CD4-positive, alpha-beta T cell treated with Interleukin-21 for 1 hour (primary cell): ENCODE data around the gene ERC2.
"Not testable (repeated sequence)": the region's sequence is repeated elsewhere in the genome, so short reads cannot be mapped to it uniquely, and the experiment has no call there.

Experiments used
- DNase-seq: peaks from one replicate; pipeline ENCODE4 v3.0.0-alpha.2; 2020

Gene ERC2

GRCh38 chr3:55531321-55531720, 936.9 kb downstream of the ERC2 start:
- no peak for DNase-seq

GRCh38 chr3:55527361-55527760, 940.9 kb downstream of the ERC2 start:
- DNase-seq = no peak

- DNase-seq = no peak
These were observed 941.8 kb downstream of the ERC2 start for GRCh38 chr3:55526332-55527030.

- DNase-seq = no peak
These were observed 942.8 kb downstream of the ERC2 start for GRCh38 chr3:55525436-55525835.

GRCh38 chr3:55524565-55525244, 943.6 kb downstream of the ERC2 start:
- DNase-seq = no peak

- no peak for DNase-seq
These were observed 944.8 kb downstream of the ERC2 start for GRCh38 chr3:55523471-55523870.

- DNase-seq = no peak
These were observed 946.4 kb downstream of the ERC2 start for GRCh38 chr3:55521738-55522421.

GRCh38 chr3:55521064-55521737, 947.1 kb downstream of the ERC2 start:
- no peak for DNase-seq

- DNase-seq = no peak
These were observed 949.2 kb downstream of the ERC2 start for GRCh38 chr3:55519019-55519418.

- DNase-seq = no peak
These were observed 949.8 kb downstream of the ERC2 start for GRCh38 chr3:55518451-55518850.

GRCh38 chr3:55516392-55517030, 951.8 kb downstream of the ERC2 start:
- DNase-seq = no peak

GRCh38 chr3:55515550-55516246, 952.6 kb downstream of the ERC2 start:
- no peak for DNase-seq

- no peak for DNase-seq
These were observed 953.3 kb downstream of the ERC2 start for GRCh38 chr3:55514962-55515361.

GRCh38 chr3:55512571-55513343, 955.5 kb downstream of the ERC2 start:
- no peak for DNase-seq

GRCh38 chr3:55511895-55512570, 956.2 kb downstream of the ERC2 start:
- no peak for DNase-seq

GRCh38 chr3:55508335-55508734, 959.9 kb downstream of the ERC2 start:
- DNase-seq = no peak

- DNase-seq = no peak
These were observed 960.5 kb downstream of the ERC2 start for GRCh38 chr3:55507808-55508207.

GRCh38 chr3:55505776-55506175, 962.5 kb downstream of the ERC2 start:
- DNase-seq = no peak

- DNase-seq = not testable (repeated sequence)
These were observed 963.2 kb downstream of the ERC2 start for GRCh38 chr3:55505102-55505501.

GRCh38 chr3:55501905-55502304, 966.4 kb downstream of the ERC2 start:
- no peak for DNase-seq
